Measurements from ENCODE around the gene DDX21.

DDX21 gene

DNA sequence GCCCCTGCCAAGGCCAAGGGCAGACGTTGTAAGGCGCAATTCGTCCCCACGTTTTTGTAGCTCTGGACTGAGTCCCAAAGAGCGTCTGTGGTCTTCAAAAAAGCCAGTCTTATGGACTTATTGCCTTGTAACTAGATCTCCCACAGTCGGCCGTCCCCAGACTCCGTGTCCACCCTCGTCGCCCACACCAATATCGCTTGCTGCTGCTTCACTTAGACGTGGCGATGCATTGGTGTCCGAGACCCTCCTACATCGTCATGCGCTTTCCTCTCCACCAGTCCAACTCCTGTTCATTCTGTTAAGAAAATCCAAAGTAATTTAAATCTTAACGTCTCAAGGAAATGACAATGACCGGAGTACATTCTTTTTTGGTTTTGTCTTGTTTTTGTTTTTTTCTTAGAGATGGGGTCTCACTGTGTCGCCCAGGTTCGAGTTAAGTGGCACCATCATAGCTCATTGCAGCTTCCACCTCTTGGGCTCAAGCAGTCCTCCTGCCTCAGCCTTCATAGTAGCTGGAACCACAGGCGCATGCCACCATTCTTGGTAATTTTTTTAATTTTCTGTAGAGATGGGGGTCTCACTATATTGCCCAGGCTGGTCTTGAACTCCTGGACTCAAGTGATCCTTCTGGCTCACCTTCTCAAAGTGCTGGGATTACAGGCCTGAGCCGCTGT lies 33.5 kb downstream of the DDX21 start:
- Histone ChIP-seq H3K27ac (ENCODE audit: low read length, poor library complexity, severe bottlenecking) (no peak overlapping the region), H3K18ac (ENCODE audit: low read depth in 1 of 2, low read length in 2 of 2) (peak overlapping the region; percentile 73 to 89), H3K4me2 (ENCODE audit: low read length, poor library complexity, severe bottlenecking) (peak overlapping the region; percentile 76), H3K9ac (ENCODE audit: low read length) (peak overlapping the region; percentile 95), H3K27me3 (ENCODE audit: control insufficient read depth in 1 of 2, insufficient read depth in 1 of 2, low read length in 2 of 2) (no peaks in the 10 kb centered on the region), H2BK120ac (ENCODE audit: low read depth, low read length) (no peak overlapping the region), H2BK5ac (ENCODE audit: low read depth, low read length, poor library complexity, severe bottlenecking) (no peak overlapping the region), H3K4ac (ENCODE audit: low read depth in 1 of 2, low read length in 2 of 2) (peak overlapping the region; percentile 87 to 91), H4K91ac (ENCODE audit: low read length) (peak overlapping the region; percentile 70), H3K79me1 (replicated peaks; ENCODE audit: low read length, poor library complexity, severe bottlenecking) (peaks cover 3% of the 10 kb centered on the region), H3K36me3 (ENCODE audit: control insufficient read depth in 1 of 2, insufficient read depth in 2 of 2, low read depth in 1 of 2, low read length in 2 of 2) (peaks cover 7 to 16% of the 10 kb centered on the region in 2 experiments), H3K4me3 (ENCODE audit: insufficient read depth in 1 of 2, low read depth in 1 of 2, low read length in 2 of 2) (peak overlapping the region; percentile 87 to 97), H3K4me1 (ENCODE audit: control insufficient read depth, insufficient read depth, low read depth, low read length) (peaks cover 16% of the 10 kb centered on the region), H2AFZ (ENCODE audit: low read depth, low read length) (peak overlapping the region; percentile 83), H3K14ac (ENCODE audit: low read length in 2 of 2) (peak overlapping the region in 1 of 2 experiments; percentile 89), H4K8ac (ENCODE audit: low read length) (peak overlapping the region; percentile 74), H2BK12ac (ENCODE audit: low read length in 2 of 2) (no peak overlapping the region), H2BK15ac (ENCODE audit: low read depth, poor library complexity, severe bottlenecking) (no peak overlapping the region), H3K23ac (ENCODE audit: low read length in 2 of 2) (peak overlapping the region in 1 of 2 experiments; percentile 46), H2AK5ac (ENCODE audit: low read length, severe bottlenecking) (no peak overlapping the region), H3K9me3 (ENCODE audit: control insufficient read depth, low read length) (no peaks in the 10 kb centered on the region)
- DNase-seq: peak; percentile 37
- 28% methylated on average over 22 of the region's 22 CpGs for WGBS

- no peak overlapping the region for H3K23ac ChIP-seq (ENCODE audit: low read length in 2 of 2)
- H4K91ac ChIP-seq (ENCODE audit: low read length): no peak overlapping the region
- H2BK15ac ChIP-seq (ENCODE audit: low read depth, poor library complexity, severe bottlenecking): no peak overlapping the region
- H3K18ac ChIP-seq (ENCODE audit: low read depth in 1 of 2, low read length in 2 of 2): peak overlapping the region; percentile 46 to 81
- no peak overlapping the region for H2AK5ac ChIP-seq (ENCODE audit: low read length, severe bottlenecking)
- no peak overlapping the region for H2BK5ac ChIP-seq (ENCODE audit: low read depth, low read length, poor library complexity, severe bottlenecking)
- H3K4me3 ChIP-seq (ENCODE audit: insufficient read depth in 1 of 2, low read depth in 1 of 2, low read length in 2 of 2): peak overlapping the region in 1 of 2 experiments; percentile 45
- DNase-seq: peak; percentile 91
- no peak overlapping the region for H2BK120ac ChIP-seq (ENCODE audit: low read depth, low read length)
- no peak overlapping the region for H3K27ac ChIP-seq (ENCODE audit: low read length, poor library complexity, severe bottlenecking)
- no peak overlapping the region for H2AFZ ChIP-seq (ENCODE audit: low read depth, low read length)
- H3K27me3 ChIP-seq (ENCODE audit: control insufficient read depth in 1 of 2, insufficient read depth in 1 of 2, low read length in 2 of 2): no peaks in the 10 kb centered on the region
- no peaks in the 10 kb centered on the region for H3K9me3 ChIP-seq (ENCODE audit: control insufficient read depth, low read length)
- no peak overlapping the region for H2BK12ac ChIP-seq (ENCODE audit: low read length in 2 of 2)
- H3K36me3 ChIP-seq (ENCODE audit: control insufficient read depth in 1 of 2, insufficient read depth in 2 of 2, low read depth in 1 of 2, low read length in 2 of 2): peaks cover 3 to 5% of the 10 kb centered on the region in 2 experiments
- no peak overlapping the region for H3K14ac ChIP-seq (ENCODE audit: low read length in 2 of 2)
- no peak overlapping the region for H3K4me2 ChIP-seq (ENCODE audit: low read length, poor library complexity, severe bottlenecking)
- peaks cover 16% of the 10 kb centered on the region for H3K4me1 ChIP-seq (ENCODE audit: control insufficient read depth, insufficient read depth, low read depth, low read length)
- peaks cover 3% of the 10 kb centered on the region for H3K79me1 ChIP-seq (replicated peaks; ENCODE audit: low read length, poor library complexity, severe bottlenecking)
- 40% methylated on average over 2 of the region's 2 CpGs for WGBS
- no peak overlapping the region for H4K8ac ChIP-seq (ENCODE audit: low read length)
- H3K4ac ChIP-seq (ENCODE audit: low read depth in 1 of 2, low read length in 2 of 2): no peak overlapping the region
- H3K9ac ChIP-seq (ENCODE audit: low read length): peak overlapping the region; percentile 67
Observed at GRCh38 chr10:68992636-68993440, 36.9 kb downstream of the DDX21 start.

- H3K4me3 ChIP-seq (ENCODE audit: insufficient read depth in 1 of 2, low read depth in 1 of 2, low read length in 2 of 2): no peak overlapping the region
- WGBS: no CpG with 5 or more reads among the region's 3 CpGs
Observed at GRCh38 chr10:68997211-68997610, 41.2 kb downstream of the DDX21 start.

GRCh38 chr10:69004821-69005220 lies 48.9 kb downstream of the DDX21 start:
- WGBS: no CpG with 5 or more reads among the region's 1 CpG
- H3K4me3 ChIP-seq (ENCODE audit: insufficient read depth in 1 of 2, low read depth in 1 of 2, low read length in 2 of 2): no peak overlapping the region
- H3K9me3 ChIP-seq (ENCODE audit: control insufficient read depth, low read length): no peaks in the 10 kb centered on the region
- no peak overlapping the region for H3K18ac ChIP-seq (ENCODE audit: low read depth in 1 of 2, low read length in 2 of 2)
- no peak overlapping the region for H4K8ac ChIP-seq (ENCODE audit: low read length)
- peaks cover 12% of the 10 kb centered on the region for H3K79me1 ChIP-seq (replicated peaks; ENCODE audit: low read length, poor library complexity, severe bottlenecking)
- H4K91ac ChIP-seq (ENCODE audit: low read length): no peak overlapping the region
- H3K4me1 ChIP-seq (ENCODE audit: control insufficient read depth, insufficient read depth, low read depth, low read length): peaks cover 2% of the 10 kb centered on the region
- no peak overlapping the region for H3K14ac ChIP-seq (ENCODE audit: low read length in 2 of 2)
- no peak overlapping the region for H2BK15ac ChIP-seq (ENCODE audit: low read depth, poor library complexity, severe bottlenecking)
- peak; percentile 65 for DNase-seq
- H2AFZ ChIP-seq (ENCODE audit: low read depth, low read length): no peak overlapping the region
- H3K23ac ChIP-seq (ENCODE audit: low read length in 2 of 2): no peak overlapping the region
- H3K27ac ChIP-seq (ENCODE audit: low read length, poor library complexity, severe bottlenecking): no peak overlapping the region
- no peak overlapping the region for H3K9ac ChIP-seq (ENCODE audit: low read length)
- no peak overlapping the region for H3K4me2 ChIP-seq (ENCODE audit: low read length, poor library complexity, severe bottlenecking)
- H2BK120ac ChIP-seq (ENCODE audit: low read depth, low read length): no peak overlapping the region
- no peak overlapping the region for H3K4ac ChIP-seq (ENCODE audit: low read depth in 1 of 2, low read length in 2 of 2)
- H3K36me3 ChIP-seq (ENCODE audit: control insufficient read depth in 1 of 2, insufficient read depth in 2 of 2, low read depth in 1 of 2, low read length in 2 of 2): peaks cover 18 to 69% of the 10 kb centered on the region in 2 experiments
- H2BK12ac ChIP-seq (ENCODE audit: low read length in 2 of 2): no peak overlapping the region
- no peaks in the 10 kb centered on the region for H3K27me3 ChIP-seq (ENCODE audit: control insufficient read depth in 1 of 2, insufficient read depth in 1 of 2, low read length in 2 of 2)
- no peak overlapping the region for H2BK5ac ChIP-seq (ENCODE audit: low read depth, low read length, poor library complexity, severe bottlenecking)
- H2AK5ac ChIP-seq (ENCODE audit: low read length, severe bottlenecking): no peak overlapping the region

More at GRCh38 chr10:68997211-68997610, 41.2 kb downstream of the DDX21 start:
- H3K4ac ChIP-seq (ENCODE audit: low read depth in 1 of 2, low read length in 2 of 2): no peak overlapping the region
- H2BK12ac ChIP-seq (ENCODE audit: low read length in 2 of 2): no peak overlapping the region
- H3K14ac ChIP-seq (ENCODE audit: low read length in 2 of 2): no peak overlapping the region
- H3K9me3 ChIP-seq (ENCODE audit: control insufficient read depth, low read length): no peaks in the 10 kb centered on the region
- no peak overlapping the region for H3K18ac ChIP-seq (ENCODE audit: low read depth in 1 of 2, low read length in 2 of 2)
- H3K36me3 ChIP-seq (ENCODE audit: control insufficient read depth in 1 of 2, insufficient read depth in 2 of 2, low read depth in 1 of 2, low read length in 2 of 2): peaks cover 7 to 20% of the 10 kb centered on the region in 2 experiments
- H2AK5ac ChIP-seq (ENCODE audit: low read length, severe bottlenecking): no peak overlapping the region
- no peak overlapping the region for H4K91ac ChIP-seq (ENCODE audit: low read length)
- H3K27me3 ChIP-seq (ENCODE audit: control insufficient read depth in 1 of 2, insufficient read depth in 1 of 2, low read length in 2 of 2): no peaks in the 10 kb centered on the region
- no peak overlapping the region for H2BK5ac ChIP-seq (ENCODE audit: low read depth, low read length, poor library complexity, severe bottlenecking)
- peaks cover 3% of the 10 kb centered on the region for H3K4me1 ChIP-seq (ENCODE audit: control insufficient read depth, insufficient read depth, low read depth, low read length)
- no peak for DNase-seq
- H3K23ac ChIP-seq (ENCODE audit: low read length in 2 of 2): no peak overlapping the region
- no peak overlapping the region for H3K27ac ChIP-seq (ENCODE audit: low read length, poor library complexity, severe bottlenecking)
- H3K79me1 ChIP-seq (replicated peaks; ENCODE audit: low read length, poor library complexity, severe bottlenecking): peaks cover 5% of the 10 kb centered on the region
- no peak overlapping the region for H3K9ac ChIP-seq (ENCODE audit: low read length)
- no peak overlapping the region for H2BK120ac ChIP-seq (ENCODE audit: low read depth, low read length)
- no peak overlapping the region for H2AFZ ChIP-seq (ENCODE audit: low read depth, low read length)
- no peak overlapping the region for H2BK15ac ChIP-seq (ENCODE audit: low read depth, poor library complexity, severe bottlenecking)
- H4K8ac ChIP-seq (ENCODE audit: low read length): no peak overlapping the region
- H3K4me2 ChIP-seq (ENCODE audit: low read length, poor library complexity, severe bottlenecking): no peak overlapping the region
